HT-29 (cell line): ENCODE measurements around the gene ADAMTSL5. TPM values are rescaled to one million over a fixed set of nuclear protein-coding genes. Genes with fewer than 3 reads are reported as not detected.

Experiments
- DNase-seq: peaks from one replicate; pipeline ENCODE4 v3.0.0-alpha.2; 2015; ENCODE audit warnings: low spot score
- total RNA-seq: library from RNA; depleted of rRNA; stranded (reverse); fragments of >200 nt; shearing (Covaris generic); gene quantifications from 2 replicates; pipeline ENCODE4 v1.2.3, GENCODE V29; 2014

Gene ADAMTSL5
- total RNA-seq, 1 experiment from 2014 or later = 3.9 TPM

DNA sequence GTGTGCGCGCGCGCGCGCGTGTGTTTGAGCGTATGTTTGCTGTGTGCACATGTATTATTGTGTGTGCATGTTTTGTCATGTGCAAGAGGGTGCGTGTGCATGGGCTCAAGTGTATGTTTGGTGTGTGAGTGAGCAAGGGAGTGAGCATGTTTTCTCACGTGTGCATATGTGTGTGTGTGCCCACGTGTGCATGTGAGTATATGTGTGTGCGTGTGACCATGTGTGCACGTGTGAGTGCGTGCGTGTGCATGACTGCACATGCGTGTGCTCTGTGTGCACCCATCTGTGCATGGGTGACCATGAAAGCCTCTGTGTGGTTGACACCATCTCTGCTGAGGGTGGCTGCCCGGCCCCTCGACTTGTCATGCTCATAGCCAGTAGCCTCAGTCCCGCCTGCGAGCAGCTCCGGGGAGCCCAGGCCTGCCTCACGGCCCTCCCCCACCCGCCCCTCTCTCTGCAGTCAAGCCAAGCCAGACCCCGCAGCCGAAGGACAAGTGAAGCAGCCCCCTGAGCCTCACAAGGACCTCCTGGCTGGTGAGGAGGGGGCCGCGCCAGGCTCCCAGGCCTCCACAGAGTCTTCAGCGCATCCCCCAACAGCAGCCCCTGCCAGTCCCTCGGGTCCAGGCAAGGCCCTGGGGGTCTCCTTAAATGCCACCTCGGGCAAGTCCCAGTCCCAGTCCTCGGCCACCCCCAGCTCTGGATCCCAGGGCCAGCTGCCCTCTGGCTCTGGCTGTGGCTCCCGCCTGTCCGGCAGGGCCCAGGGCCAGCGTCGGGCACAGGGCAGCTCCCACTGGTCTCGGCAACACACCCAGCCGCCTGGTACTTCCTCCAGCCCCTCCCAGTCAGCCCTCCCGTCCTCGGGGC is 15.9 kb downstream of the ADAMTSL5 start:
- no peak for DNase-seq

- DNase-seq = no peak
These were observed 16.8 kb downstream of the ADAMTSL5 start for GRCh38 chr19:1495799-1496713.

- no peak for DNase-seq
These were observed 17.6 kb downstream of the ADAMTSL5 start for GRCh38 chr19:1495051-1495798.

DNA sequence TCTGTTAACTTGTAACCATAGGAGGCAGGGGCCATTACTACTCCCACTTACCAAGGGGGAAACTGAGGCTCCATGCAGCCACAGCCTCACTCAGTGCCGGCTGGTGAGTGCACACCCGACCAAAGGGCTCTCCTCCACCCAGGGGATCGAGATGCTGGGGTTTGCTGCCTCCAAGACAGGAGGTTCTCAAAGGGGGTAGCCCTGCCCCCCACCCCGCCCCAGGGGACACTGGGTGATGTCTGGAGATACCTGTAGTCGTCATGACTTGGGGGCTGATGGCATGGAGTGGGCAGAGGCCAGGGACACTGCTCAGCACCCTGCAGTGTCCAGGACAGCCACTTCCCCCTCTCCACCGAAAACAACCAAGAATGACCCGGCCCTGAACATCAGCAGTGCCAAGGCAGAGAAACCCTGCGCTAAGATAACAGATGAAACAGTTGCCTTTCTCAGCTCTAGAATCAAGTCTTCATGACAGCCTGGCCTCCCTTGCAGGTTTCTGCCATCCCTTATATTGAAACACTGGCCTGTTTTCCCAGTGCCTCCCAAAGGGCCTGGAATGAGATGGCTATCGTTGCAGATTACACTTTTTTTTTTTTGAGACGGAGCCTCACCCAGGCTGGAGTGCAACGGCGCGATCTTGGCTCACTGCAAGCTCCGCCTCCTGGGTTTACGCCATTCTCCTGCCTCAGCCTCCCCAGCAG is 18.6 kb downstream of the ADAMTSL5 start:
- DNase-seq = no peak

- peak; percentile 43 for DNase-seq
These were observed 20.3 kb downstream of the ADAMTSL5 start for GRCh38 chr19:1492474-1493006.

DNA sequence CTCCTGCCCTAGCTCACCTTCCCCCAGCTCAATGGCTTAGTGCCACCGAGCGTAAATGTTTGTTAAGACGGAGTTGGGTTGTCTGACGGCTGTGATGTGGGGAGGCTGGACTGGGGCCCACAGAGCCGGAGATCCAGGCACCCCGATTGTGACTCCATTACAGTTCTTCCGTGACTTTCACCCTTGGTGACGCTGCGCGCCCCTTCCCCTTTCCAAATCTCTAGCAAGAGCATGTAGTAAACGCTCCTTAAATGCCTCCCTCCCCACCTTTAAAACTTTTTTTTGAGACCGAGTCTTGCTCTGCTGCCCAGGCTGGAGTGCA is 21.0 kb downstream of the ADAMTSL5 start:
- DNase-seq = no peak

DNA sequence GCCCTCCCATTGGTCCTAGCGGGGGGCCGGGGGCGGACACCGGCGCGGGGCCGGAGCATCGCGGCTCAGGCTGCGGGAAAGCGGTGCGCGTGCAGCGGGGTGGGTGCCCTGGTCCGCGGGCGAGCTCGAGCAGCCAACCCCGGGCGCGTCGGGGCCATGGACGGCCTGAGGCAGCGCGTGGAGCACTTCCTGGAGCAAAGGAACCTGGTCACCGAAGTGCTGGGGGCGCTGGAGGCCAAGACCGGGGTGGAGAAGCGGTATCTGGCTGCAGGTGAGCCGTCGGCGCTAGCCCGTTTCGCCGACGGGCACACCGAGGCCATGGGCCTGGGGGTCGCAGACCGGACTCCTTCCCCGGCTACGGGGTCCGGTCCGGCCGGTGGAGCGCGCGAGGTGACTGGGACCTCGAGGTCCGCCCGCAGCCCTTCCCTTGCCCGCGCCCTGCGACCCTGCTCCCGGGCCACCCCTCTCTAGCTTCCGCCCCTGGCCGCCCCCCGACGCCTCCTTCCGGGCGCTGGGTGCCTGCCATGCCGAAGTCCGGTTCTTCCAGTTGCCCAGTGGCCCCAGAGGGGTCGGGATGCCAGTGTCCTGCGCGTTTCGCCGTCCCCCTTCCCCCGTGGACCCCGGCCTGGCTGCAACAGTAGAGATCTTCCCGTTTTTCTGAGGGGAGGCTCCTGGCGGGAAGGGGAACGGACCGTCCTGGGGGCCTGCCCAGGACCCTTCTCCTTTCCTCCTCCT is 21.5 kb downstream of the ADAMTSL5 start, which contains the start of gene REEP6:
REEP6 (plus strand) TSS at position 68 of the 735 bp plus-strand sequence; CDS start at position 157, 89 bp downstream.
- no peak for DNase-seq

DNA sequence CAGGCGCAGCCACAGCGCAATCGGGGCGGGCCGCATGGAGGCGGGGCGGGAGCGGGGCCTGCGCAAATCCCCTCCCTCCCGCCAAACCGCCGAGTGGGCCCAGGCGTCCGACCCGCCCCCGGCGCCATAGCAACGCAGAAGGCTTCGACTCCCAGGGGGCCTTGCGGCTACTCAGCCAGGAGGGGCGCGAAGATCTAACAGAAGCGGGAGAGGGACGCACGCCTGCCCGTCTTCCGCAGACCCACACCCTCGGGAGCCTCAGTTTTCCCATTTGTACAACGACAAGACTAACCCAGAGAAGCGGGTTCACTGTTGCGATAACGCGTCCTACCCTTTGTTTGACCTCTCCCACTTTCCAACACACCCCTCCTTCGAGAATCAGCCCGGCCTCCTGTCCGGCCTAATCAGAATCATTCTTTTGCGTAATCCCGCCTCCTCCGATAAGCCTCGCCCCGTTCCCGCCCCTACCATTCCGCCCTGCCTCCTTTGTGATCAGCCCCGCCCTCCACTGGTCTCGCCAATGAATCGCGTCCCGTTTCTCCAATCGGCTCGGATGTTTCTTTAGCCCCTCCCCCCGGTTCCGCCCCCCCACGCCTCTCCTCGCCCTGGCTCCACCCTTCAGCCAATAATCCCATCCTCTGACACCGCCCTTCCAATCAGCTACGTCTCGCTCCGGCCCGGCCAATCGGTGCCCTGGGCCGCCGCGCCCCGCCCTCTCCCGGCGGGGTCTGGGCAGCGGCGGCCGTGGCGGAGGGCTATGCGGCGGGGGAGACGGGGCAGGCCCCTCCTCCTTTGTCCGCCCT is 22.3 kb downstream of the ADAMTSL5 start, which contains the start of gene PCSK4:
PCSK4 (minus strand) TSS at position 40 of the 803 bp plus-strand sequence; CDS start at position 36, 4 bp downstream.
- DNase-seq = peak; percentile 96

GRCh38 chr19:1489463-1490310 is 23.1 kb downstream of the ADAMTSL5 start:
- no peak for DNase-seq

- DNase-seq = no peak
These were observed 24.6 kb downstream of the ADAMTSL5 start for GRCh38 chr19:1488282-1488601.

DNA sequence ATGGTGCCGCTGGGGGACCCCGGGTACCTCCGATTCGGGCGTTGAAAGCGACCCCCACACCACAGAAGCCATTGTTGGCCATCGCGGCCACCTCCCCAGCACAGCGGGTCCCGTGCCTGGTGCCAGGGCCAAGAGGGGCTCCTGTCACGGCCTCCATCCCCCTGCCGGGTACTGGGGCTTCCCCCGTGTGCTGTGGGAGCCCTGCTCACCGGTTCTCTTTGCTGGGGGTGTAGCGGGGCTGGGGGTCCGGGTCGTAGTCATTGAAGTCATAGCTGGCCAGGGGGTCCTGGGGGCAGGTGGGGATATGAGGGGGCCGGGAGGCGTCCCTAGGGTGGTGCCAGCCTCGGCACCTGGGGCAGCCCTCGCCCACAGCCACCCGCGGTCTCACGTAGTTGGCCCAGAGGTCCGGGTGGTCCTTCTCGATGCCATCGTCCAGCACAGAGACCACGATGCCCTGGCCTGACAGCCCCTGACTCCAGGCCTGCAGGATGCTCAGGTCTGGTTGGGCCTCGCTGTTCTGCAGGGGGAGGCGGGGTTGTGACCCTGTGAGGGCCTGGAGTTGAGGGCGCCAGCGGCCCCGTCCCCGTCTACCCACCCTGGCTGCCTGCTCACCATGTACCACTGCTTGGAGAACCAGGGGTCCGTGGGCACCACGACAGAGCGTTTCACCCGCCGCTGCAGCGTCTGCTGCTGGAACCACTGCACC is 25.1 kb downstream of the ADAMTSL5 start:
- DNase-seq = no peak

GRCh38 chr19:1486720-1487575 is 25.9 kb downstream of the ADAMTSL5 start:
- DNase-seq = no peak

DNA sequence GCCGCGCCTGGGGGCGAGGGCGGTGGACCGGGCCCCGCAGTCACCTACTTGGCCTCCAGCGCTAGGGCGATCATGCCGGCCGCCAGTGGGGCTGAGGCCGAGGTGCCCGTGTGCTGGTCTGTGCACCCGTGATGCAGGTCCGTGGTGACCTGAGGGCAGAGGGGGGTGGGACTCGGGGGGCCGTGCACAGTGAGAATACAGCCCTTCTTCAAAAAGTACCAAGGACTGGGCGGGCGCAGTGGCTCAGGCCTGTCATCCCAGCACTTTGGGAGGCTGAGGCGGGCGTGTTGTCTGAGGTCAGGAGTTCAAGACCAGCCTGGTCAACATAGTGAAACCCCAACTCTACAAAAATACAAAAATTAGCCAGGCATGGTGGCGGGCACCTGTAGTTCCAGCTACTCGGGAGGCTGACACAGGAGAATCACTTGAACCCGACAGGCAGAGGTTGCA is 28.8 kb downstream of the ADAMTSL5 start:
- DNase-seq = no peak

DNA sequence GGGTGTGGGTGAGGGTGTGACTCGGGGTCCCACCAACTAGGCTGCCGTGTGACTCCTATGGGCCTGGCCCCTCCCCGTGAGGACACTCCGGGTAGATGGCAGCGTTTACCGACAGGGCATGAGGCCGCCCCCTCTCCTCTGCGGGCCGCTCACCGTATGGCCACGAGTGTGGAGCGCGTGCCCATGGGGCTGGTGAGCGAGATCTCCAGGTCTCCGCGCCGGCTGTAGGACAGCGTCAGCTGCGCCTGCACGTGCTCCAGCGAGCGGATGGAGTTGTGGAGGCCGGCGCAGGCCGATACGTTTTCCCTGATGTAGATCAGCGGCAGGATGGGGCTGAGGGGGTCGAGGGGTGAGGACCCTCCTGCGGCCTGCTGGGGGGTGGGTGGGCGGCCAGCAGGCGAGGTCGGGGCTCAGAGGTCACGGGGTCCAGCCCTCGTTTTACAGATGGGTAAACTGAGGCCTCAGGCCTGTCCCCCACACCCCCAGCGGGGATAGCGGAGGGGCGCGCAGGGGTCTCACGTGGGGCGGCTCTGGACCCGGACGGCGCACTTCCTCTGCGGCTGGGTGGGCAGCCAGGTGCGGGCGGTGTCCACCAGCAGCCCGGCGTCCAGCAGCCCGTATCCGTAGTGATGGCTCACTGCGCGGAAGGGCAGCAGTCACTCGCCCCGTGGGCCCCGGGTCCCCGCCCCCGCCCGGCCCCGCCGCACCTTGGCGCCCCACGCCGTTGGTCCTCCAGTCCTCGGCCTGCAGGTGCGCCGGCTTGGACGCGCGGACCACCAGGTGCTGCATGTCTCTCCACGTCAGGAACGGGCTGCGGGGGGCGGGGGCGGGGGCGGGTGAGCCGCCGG is 29.5 kb downstream of the ADAMTSL5 start:
- DNase-seq = no peak

DNA sequence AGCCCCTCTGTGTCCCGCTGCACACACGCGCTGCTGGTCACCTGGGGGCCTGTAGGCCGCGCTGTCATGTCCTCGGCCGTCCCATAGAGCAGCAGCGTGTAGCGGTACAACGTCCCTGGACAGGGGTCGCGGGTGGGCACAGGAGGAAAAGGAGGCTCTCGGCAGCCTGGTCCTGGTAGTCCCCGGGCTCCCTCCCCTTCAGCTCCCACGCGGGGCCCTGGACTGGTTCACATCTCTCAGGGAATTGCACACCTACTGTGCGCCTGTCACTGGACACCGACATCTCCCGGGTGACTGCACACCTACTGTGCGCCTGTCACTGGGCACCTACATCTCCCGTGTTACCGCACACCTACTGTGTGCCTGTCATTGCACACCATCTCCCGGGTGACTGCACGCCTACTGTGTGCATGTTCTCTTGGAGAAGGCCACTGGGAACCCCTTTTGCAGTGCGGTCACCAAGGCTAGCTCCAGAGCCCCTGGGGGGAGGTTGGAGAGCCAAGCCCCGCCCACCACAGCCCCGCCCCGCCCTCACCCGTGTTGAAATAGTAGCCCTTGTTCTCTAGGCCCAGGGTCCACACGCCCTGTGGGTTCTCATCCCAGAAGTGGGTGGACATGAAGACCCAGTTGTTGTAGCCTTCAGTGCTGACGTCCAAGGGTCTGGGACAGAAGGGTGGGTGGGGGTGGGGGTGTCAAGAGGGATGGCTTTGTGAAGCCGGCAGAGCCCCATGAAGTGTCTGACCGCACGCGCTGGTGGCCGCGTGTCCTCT is 30.3 kb downstream of the ADAMTSL5 start:
- no peak for DNase-seq
